GF-D8 (cell line): ENCODE results near the gene CHCHD3.

Experiments
- DNase-seq: peaks from one replicate; lab custom pipeline; 2025; lab: John Stamatoyannopoulos, UW

Gene CHCHD3

GRCh38 chr7:132739271-132739955, 342.5 kb downstream of the CHCHD3 start:
- DNase-seq: no peak

GRCh38 chr7:132738254-132738653, 343.6 kb downstream of the CHCHD3 start:
- DNase-seq: no peak

GRCh38 chr7:132735476-132735875, 346.4 kb downstream of the CHCHD3 start:
- no peak for DNase-seq
